Measurements from ENCODE around the gene SLC2A5.
"Not testable (repeated sequence)": the region's sequence is repeated elsewhere in the genome, so short reads cannot be mapped to it uniquely, and the experiment has no call there.

SLC2A5 gene

DNA sequence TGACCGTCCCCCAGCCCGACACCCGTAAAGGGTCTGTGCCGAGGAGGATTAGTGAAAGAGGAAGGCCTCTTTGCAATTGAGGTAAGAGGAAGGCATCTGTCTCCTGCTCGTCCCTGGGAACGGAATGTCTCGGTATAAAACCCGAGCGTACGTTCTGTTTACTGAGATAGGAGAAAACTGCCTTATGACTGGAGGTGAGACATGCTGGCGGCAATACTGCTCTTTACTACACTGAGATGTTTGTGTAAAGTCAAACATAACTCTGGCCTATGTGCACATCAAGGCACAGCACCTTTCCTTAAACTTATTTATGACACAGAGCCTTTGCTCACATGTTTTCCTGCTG is 67.2 kb downstream of the SLC2A5 start:
- not testable (repeated sequence) for DNase-seq

DNA sequence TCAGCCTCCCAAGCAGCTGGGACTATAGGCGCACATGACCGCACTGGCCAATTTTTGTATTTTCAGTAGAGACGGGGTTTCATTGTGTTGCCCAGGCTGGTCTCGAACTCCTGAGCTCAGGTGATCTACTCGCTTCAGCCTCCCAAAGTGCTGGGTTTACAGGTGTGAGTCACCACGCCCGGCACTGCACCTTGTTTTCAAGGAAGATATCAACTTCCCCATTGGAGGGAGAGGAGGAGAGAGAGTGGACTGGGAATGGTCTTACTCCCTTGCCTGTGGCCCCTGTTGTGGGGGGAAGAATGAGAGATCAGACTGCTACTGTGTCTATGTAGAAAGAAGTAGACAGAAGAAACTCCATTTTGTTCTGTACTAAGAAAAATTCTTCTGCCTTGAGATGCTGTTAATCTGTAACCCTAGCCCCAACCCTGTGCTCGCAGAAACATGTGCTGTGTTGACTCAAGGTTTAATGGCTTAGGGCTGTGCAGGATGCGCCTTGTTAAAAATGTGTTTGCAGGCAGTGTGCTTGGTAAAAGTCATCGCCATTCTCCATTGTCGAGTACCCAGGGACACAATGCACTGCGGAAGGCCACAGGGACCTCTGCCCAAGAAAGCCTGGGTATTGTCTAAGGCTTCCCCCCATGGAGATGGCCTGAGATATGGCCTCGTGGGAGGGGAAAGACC is 67.8 kb downstream of the SLC2A5 start:
- not testable (repeated sequence) for DNase-seq

DNA sequence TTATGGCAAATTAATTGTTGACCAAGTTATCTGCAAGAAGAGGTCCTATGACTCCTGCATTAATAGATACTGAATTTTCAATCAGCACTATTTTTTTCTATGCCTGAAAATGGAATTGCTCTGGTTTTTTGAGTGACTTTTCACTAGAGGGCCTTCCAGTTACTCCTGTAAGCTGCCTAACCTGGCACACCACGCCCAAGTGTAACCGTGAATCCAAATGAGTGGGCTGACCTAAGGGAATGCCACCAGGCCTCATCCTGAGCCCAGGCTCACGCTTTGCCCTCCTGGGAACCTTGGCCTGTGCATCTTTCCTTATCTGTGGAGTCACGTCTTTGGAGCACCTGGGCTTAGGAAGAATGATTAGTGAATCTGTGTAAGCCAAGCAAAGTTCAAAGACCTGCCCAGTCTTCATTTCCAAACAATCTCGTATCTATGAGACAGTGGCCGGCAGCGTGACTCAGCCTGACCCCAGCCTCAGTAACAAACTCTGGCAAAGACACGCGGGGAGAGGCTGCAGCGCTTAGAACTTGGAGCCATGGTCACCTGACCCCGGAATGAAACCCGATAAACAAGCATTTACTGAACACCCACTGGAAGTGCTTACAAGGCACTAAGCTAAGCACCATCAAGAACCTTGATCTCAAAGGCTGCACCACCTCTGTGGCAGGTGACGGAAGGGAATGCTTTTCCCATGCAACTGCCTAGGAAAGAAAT is 75.3 kb downstream of the SLC2A5 start:
- DNase-seq = not testable (repeated sequence)

DNA sequence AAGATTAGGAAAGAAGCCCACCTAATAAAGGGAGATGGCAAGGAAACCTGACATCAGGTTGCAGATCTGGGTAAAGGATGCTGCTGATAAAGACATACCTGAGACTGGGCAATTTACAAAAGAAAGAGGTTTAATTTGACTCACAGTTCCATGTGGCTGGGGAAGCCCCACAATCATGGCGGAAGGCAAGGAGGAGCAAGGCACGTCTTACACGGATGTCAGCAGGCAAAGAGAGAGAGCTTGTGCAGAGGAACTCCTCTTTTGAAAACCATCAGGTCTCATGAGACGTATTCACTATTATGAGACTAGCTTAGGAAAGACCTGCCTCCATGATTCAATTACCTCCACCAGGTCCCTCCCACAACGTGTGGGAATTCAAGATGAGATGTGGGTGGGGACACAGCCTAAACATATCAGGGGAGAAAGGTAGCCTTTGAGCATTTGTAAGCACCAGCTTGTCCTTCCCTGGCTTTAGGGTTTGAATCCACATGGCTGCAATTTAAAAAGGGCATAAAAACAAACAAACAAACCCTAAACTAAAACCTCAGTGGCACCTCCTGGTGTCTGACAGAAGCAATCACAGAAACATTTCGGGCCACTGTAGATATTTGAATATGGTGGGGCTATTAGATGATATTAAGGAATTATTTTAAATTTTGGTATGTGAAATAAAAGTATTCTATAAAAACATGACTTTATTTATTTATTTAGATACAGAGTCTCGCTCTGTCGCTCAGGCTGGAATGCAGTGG is 76.3 kb downstream of the SLC2A5 start:
- DNase-seq = no peak

DNA sequence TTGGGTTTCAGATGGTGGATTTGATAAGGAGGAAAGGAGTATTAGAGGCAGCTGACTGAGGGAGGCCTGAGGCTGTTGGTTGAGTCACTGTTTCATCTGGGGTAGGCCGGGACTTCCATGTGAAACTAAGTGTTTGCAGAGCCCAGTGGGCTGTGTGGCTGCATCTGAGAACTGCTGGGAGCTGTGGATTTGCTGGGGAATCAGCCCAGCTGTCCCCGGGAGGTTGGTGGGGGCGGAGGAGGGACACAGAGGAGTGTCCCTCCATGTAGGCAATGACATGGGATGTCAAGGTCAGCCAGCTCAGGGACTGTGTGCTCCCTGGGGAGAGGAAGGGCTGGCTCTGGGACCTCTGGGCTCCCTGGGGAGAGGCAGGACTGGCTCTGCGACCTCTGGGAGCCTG is 79.6 kb downstream of the SLC2A5 start:
- DNase-seq = no peak

DNA sequence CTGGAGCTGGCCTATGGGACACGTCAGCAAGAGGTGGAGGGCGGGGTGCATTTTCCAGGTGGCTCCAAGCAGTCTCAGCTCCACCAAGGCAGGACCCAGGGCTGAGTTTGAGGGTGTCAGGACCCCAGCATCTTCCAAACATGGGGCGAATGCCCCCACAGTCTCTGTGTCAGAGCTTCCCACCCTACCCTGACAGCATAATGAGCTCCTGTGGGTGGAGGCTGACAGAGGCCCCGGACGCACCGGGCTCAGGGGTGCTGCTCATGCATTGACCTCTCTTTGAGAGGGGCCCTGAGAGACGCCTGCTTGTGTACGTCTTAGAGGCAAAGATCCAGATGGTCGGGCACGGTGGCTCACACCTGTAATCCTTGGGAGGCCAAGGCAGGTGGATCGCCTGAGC is 80.4 kb downstream of the SLC2A5 start:
- DNase-seq = no peak

DNA sequence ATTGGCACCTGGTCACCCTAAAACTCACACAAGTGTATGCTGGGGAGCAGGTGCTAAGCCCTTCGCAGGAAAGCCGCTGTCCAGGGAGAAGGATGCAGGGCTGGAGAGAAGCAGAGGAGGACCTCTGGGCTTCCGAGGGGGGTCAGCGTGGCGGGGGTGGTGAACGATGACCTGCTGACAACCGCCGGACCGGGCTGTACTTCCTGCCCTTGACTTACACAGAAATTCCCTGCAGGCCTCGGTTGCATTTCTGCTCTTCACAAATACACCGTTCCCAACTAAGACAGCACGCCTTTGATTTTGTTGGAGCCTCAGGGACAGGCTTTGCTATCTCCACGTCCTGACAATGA is 80.8 kb downstream of the SLC2A5 start:
- no peak for DNase-seq

DNA sequence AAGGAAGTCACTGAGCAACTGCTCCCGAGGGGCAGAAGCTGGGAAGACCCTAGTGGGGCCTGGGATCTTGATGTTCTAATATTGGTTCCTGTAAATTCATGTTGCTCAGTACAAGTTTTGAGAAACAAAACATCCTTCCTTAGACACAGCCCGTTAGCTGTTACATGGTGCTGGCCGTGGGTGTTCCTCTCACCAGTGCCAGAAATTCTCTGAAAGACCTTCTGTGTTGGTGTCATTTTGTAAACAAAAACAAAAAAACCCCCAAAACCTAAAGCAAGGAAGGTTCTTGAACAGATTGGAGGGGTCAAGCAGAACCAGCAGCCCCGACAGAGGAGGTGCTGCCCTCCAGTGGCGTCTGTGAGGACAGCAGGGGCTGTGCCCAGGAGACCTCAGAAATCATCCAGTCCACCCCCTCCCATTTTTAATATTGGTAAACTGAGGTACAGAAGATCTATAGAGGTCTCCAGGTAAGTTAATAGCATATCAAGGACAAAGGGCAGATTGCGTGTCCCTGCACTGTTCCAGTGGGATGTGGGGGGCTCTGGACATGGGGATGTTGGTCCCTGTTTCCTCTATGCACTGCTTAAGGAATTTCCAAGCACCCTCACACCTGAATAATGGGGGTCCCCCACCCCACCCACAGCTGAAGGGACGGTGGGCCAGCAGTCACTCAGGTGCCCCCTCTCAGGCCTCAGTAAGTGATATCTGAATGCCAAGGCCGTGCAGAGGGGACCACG is 81.4 kb downstream of the SLC2A5 start:
- DNase-seq = no peak

DNA sequence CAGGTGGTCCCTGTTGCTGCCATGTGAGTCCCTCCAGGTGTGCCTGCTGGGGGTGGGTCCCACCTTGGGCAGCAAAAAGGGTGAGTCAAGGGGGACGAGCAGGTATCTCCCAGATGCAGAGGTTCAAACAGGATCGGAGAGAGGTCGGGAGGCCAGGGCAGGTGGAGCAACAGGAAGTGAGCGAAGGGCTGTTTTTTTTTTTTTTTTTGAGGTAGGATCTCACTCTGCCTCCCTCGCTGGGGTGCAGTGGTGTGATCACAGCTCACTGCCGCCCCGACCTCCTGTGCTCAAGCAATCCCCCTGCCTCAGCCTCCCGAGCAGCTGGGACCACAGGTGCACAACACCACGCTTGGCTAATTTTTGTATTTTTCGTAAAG is 82.6 kb downstream of the SLC2A5 start:
- no peak for DNase-seq

DNA sequence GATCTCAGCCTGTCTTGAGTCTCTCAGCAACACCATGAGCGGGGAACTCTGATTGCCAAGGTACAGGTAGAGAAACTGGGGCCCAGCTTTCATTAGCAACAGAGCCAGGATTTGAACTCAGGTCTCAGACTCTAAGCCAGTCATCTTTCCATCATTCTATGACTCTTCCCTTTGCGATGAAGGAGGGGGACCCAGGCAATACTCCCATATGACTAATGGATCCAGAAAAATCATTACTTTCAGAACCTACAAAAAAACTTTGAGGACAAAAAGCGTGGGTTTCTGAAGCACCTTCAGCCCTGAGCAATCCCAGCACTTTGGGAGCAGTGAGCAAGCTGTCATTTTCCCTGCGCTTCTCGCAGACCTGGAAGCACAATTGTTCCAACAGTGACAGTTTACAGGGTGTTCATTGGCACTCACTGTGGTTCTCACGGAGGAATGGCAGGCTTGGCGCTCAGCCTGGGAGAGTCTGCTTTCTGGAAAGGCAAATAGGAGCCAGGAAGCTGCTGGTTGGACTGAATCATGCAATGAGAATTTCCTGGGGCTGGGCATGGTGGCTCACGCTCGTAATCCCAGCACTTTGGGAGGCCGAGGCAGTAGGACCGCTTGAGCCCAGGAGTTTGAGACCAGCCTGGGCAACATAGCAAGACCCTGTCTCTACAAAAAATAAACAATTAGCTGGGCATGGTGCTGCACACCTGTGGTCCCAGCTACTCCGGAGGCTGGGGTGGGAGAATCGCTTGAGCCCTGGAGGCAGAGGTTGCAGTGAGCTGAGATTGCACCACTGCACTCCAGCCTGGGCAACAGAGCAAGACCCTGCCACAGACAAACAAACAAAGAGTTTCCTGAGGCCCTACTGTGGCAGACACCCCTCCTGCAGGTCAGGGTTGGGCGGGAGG is 83.3 kb downstream of the SLC2A5 start:
- DNase-seq = no peak
